Muscle of arm (tissue), 12 donors: Measurements from ENCODE around the gene LTBP2. TPM values are rescaled to one million over a fixed set of nuclear protein-coding genes. Genes with fewer than 3 reads are reported as not detected.

Experiments used
- DNase-seq: peaks from one replicate; pipeline ENCODE4 v3.0.0-alpha.2; 2013
- polyA plus RNA-seq, 12 donors: library from polyadenylated mRNA; unstranded; fragments of 120-200 nt; gene quantifications; one replicate each; pipeline ENCODE4 v1.2.1, GENCODE V29; 2013; ENCODE audit not compliant: insufficient read length in 12 of 12

Gene LTBP2
- polyA plus RNA-seq, 12 donors, result 6.2 to 15.2 (median 8.1) TPM; not detected in 1

- DNase-seq, result no peak
These were observed 2.8 kb upstream of the LTBP2 start for GRCh38 chr14:74614508-74615495.

GRCh38 chr14:74613211-74613914 is 1.3 kb upstream of the LTBP2 start:
- no peak for DNase-seq

GRCh38 chr14:74612350-74613021 is 449 bp upstream of the LTBP2 start:
- peak; percentile 74 for DNase-seq

- no peak for DNase-seq
These were observed 979 bp downstream of the LTBP2 start for GRCh38 chr14:74610866-74611649.

GRCh38 chr14:74610199-74610865 is 1.7 kb downstream of the LTBP2 start:
- no peak for DNase-seq

- DNase-seq, result no peak
These were observed 2.3 kb downstream of the LTBP2 start for GRCh38 chr14:74609721-74610120.

- peak; percentile 91 for DNase-seq
These were observed 3.0 kb downstream of the LTBP2 start for GRCh38 chr14:74608959-74609611.

- DNase-seq, result no peak
These were observed 5.3 kb downstream of the LTBP2 start for GRCh38 chr14:74606727-74607126.

- DNase-seq, result no peak
These were observed 6.4 kb downstream of the LTBP2 start for GRCh38 chr14:74605531-74606223.

GRCh38 chr14:74604911-74605310 is 7.1 kb downstream of the LTBP2 start:
- DNase-seq, result no peak

GRCh38 chr14:74604157-74604556 is 7.9 kb downstream of the LTBP2 start:
- no peak for DNase-seq

GRCh38 chr14:74601982-74602381 is 10.1 kb downstream of the LTBP2 start:
- no peak for DNase-seq

- DNase-seq, result no peak
These were observed 12.1 kb downstream of the LTBP2 start for GRCh38 chr14:74599946-74600345.

GRCh38 chr14:74599321-74599761 is 12.7 kb downstream of the LTBP2 start:
- no peak for DNase-seq

GRCh38 chr14:74596741-74597450 is 15.1 kb downstream of the LTBP2 start:
- DNase-seq, result no peak

GRCh38 chr14:74595006-74595735 is 16.9 kb downstream of the LTBP2 start:
- DNase-seq, result peak; percentile 87

GRCh38 chr14:74594606-74595005 is 17.4 kb downstream of the LTBP2 start:
- no peak for DNase-seq

GRCh38 chr14:74594029-74594428 is 18.0 kb downstream of the LTBP2 start:
- DNase-seq, result no peak
